GM12878 (cell line): ENCODE measurements around the gene PPFIA3. TPM values are rescaled to one million over a fixed set of nuclear protein-coding genes. Genes with fewer than 3 reads are reported as not detected.

Experiments
- ATAC-seq: fragments of 200-7000 bp; cut with Tn5 transposase; 3 replicates; pipeline ENCODE4 v1.9.1; 2020; ENCODE audit warnings: mild to moderate bottlenecking, moderate library complexity
- BruUV-seq: library from RNA; stranded (reverse); fragments of 400-500 nt; replicated peaks from 2 replicates; lab custom pipeline; 2021; lab: Mats Ljungman, UMichigan
- CTCF ChIA-PET: fragments of 300-600 bp; sonication (Branson Sonifier 250); formaldehyde crosslinking; extraction: SDS; loops from one replicate; lab custom pipeline; 2021; ENCODE audit warnings: inconsistent platforms; lab: Yijun Ruan, JAX
- POLR2A ChIA-PET: fragments of 350-600 bp; formaldehyde crosslinking; extraction: SDS; loops from one replicate; lab custom pipeline; 2021; ENCODE audit warnings: inconsistent platforms; lab: Charles Lee
- RAD21 ChIA-PET: fragments of 300-600 bp; sonication (Branson Sonifier 250); formaldehyde crosslinking; loops from one replicate; lab custom pipeline; 2023; ENCODE audit warnings: antibody characterized with exemption; ENCODE audit not compliant: unreplicated experiment; lab: Charles Lee
- SMC1A ChIA-PET: fragments of 300-600 bp; sonication (Branson Sonifier 250); formaldehyde crosslinking; loops from one replicate; lab custom pipeline; 2023; ENCODE audit not compliant: unreplicated experiment, uncharacterized antibody; lab: Charles Lee
- DNase-seq: peaks from one replicate; pipeline ENCODE4 v3.0.0-alpha.2; 2011; ENCODE audit warnings: low read depth, low spot score
- FAIRE-seq: peaks from 3 replicates; lab custom pipeline; 2011; peaks lifted over from hg19 to GRCh38; lab: Jason Lieb, UNC
- H2AFZ ChIP-seq: 2 replicates; pipeline ENCODE4 v1.6.0; 2011; ENCODE audit warnings: low read depth, low read length, control low read depth; ENCODE audit not compliant: control insufficient read depth
- H3K27ac ChIP-seq: 2 replicates; pipeline ENCODE4 v1.5.1; 2011; ENCODE audit warnings: control low read depth; ENCODE audit not compliant: control insufficient read depth, insufficient read depth
- H3K27me3 ChIP-seq, 2 experiments: replicated peaks in 1 of 2; 2 replicates each; pipeline versions ENCODE4 v1.6.0 to v1.6.1; 2011; ENCODE audit warnings: low read length in 1 of 2; ENCODE audit not compliant: control insufficient read depth in 2 of 2, insufficient read depth in 2 of 2
- H3K36me3 ChIP-seq, 2 experiments: 2 replicates each; pipeline ENCODE4 v1.5.1; 2011; ENCODE audit warnings: low read length in 1 of 2; ENCODE audit not compliant: control insufficient read depth in 2 of 2, insufficient read depth in 2 of 2
- H3K4me1 ChIP-seq: 2 replicates; pipeline ENCODE4 v1.6.1; 2011; ENCODE audit warnings: mild to moderate bottlenecking, low read length, moderate library complexity, mixed read lengths; ENCODE audit not compliant: control insufficient read depth, insufficient read depth
- H3K4me2 ChIP-seq: 2 replicates; pipeline ENCODE4 v1.6.0; 2011; ENCODE audit warnings: control low read depth; ENCODE audit not compliant: control insufficient read depth, insufficient read depth
- H3K4me3 ChIP-seq: fragments of 200-600 bp; sonication (generic); 2 replicates; pipeline ENCODE4 v1.5.1; 2016
- H3K79me2 ChIP-seq: 2 replicates; pipeline ENCODE4 v1.6.0; 2011; ENCODE audit warnings: low read length; ENCODE audit not compliant: control insufficient read depth, insufficient read depth
- H3K9ac ChIP-seq: 2 replicates; pipeline ENCODE4 v1.8.0; 2011; ENCODE audit warnings: low read length, control low read depth, mixed read lengths; ENCODE audit not compliant: control insufficient read depth, insufficient read depth
- H3K9me3 ChIP-seq: replicated peaks from 3 replicates; pipeline ENCODE4 v1.5.1; 2011; ENCODE audit warnings: mild to moderate bottlenecking, low read length; ENCODE audit not compliant: control insufficient read depth, insufficient read depth
- H4K20me1 ChIP-seq: 2 replicates; pipeline ENCODE4 v1.6.0; 2011; ENCODE audit not compliant: control insufficient read depth, insufficient read depth
- HDGF ChIP-seq: fragments of 450-650 bp; IDR thresholded peaks from 2 replicates; pipeline ENCODE4 v1.6.1; 2016; ENCODE audit warnings: antibody characterized with exemption
- NR2C1 ChIP-seq: fragments of 450-650 bp; IDR thresholded peaks from 2 replicates; pipeline ENCODE4 v1.6.1; 2017; ENCODE audit warnings: antibody characterized with exemption, mild to moderate bottlenecking, moderate library complexity
- RELB ChIP-seq: fragments of 450-650 bp; IDR thresholded peaks from 2 replicates; pipeline ENCODE4 v1.6.1; 2017; ENCODE audit warnings: low read depth, mild to moderate bottlenecking, moderate library complexity
- ZBTB4 ChIP-seq: fragments of 450-650 bp; formaldehyde crosslinking; IDR thresholded peaks from 2 replicates; pipeline ENCODE4 v1.4.0; 2022; ENCODE audit warnings: mild to moderate bottlenecking, moderate library complexity
- ZBTB40 ChIP-seq: fragments of 450-650 bp; IDR thresholded peaks from 2 replicates; pipeline ENCODE4 v1.6.1; 2016; ENCODE audit warnings: mild to moderate bottlenecking, moderate library complexity, borderline replicate concordance
- WGBS: methylation state at CpG from one replicate; pipeline ENCODE4 v1.1.6; 2016; ENCODE audit warnings: low lambda C conversion rate; ENCODE audit not compliant: insufficient replicate concordance, insufficient coverage; ENCODE audit errors: missing lambda C conversion rate; 5-methylcytosine and 5-hydroxymethylcytosine counted together
- in situ Hi-C: fragments of 300-500 bp; cut with MboI; formaldehyde crosslinking; loops from 9 replicates; pipeline ENCODE4 v1.14.3; 2018; ENCODE audit warnings: mixed read lengths
- intact Hi-C: fragments of 100-400 bp; cut with micrococcal nuclease; formaldehyde crosslinking; loops from one replicate; pipeline ENCODE4 v1.14.2; 2022; ENCODE audit not compliant: unreplicated experiment
- polyA plus RNA-seq, 11 experiments: library from polyadenylated mRNA; depleted of rRNA in 4 of 11; unstranded in 6 of 11; stranded (reverse) in 5 of 11; fragments of >200 nt; fragmentation: Nextera tagmentation in 4 of 11; fragmentation: Illumina TruSeq in 1 of 11; extraction: Ambion mirVana in 4 of 11; extraction: Trizol in 1 of 11; gene quantifications; 1 replicate in 1 of 11; 2 replicates in 10 of 11; pipeline versions ENCODE4 v1.2.1 to v1.2.3, GENCODE V29; 2011 to 2016; ENCODE audit warnings: inconsistent platforms in 2 of 11, missing spikeins in 2 of 11, low read depth in 1 of 11
- total RNA-seq, 4 experiments: library from RNA; depleted of rRNA in 3 of 4; stranded (reverse); fragments of >200 nt in 3 of 4; fragmentation: Illumina TruSeq in 1 of 4; extraction: Trizol in 1 of 4; gene quantifications; 2 replicates each; pipeline versions ENCODE4 v1.2.1 to v1.2.3, GENCODE V29; 2013 to 2021

The PPFIA3 gene
- total and polyA plus RNA-seq, 10 of the 15 experiments (the other 5 are each of a cell fraction or from before 2014, with no cell fraction given): 0.11 to 1.7 (median 0.73) TPM; not detected in 3

GRCh38 chr19:49193822-49194394 is 74.6 kb downstream of the PPFIA3 start:
- in situ Hi-C loops: no loop called here
- RAD21 ChIA-PET: interaction anchor here (0.6 to 1.0 kb wide), 2 partner anchors 96 to 249 kb away, joined by 3 read pairs; no protein-coding TSS in a partner anchor
- no peaks in the 10 kb centered on the region for H3K36me3 ChIP-seq
- POLR2A ChIA-PET: no interaction called here
- DNase-seq (no peak), ATAC-seq (no peak), FAIRE-seq (no peak)
- TF ChIP-seq ZBTB4 (CRISPR knock-in tag): no peak
- BruUV-seq: no TSS peak
- no peak overlapping the region for H3K4me3 ChIP-seq
- no peaks in the 10 kb centered on the region for H4K20me1 ChIP-seq
- WGBS: 77% methylated on average over 6 of the region's 6 CpGs
- no peak overlapping the region for H2AFZ ChIP-seq
- no peaks in the 10 kb centered on the region for H3K27me3 ChIP-seq
- intact Hi-C loops: no loop called here
- SMC1A ChIA-PET: no interaction called here
- H3K9ac ChIP-seq: no peak overlapping the region
- no peak overlapping the region for H3K4me2 ChIP-seq
- no peak overlapping the region for H3K27ac ChIP-seq
- CTCF ChIA-PET: interaction anchor here (0.6 to 1.0 kb wide), 4 partner anchors 25 to 137 kb away, joined by 3 to 4 read pairs (median 3); no protein-coding TSS in a partner anchor
- no peaks in the 10 kb centered on the region for H3K79me2 ChIP-seq
- H3K9me3 ChIP-seq: no peaks in the 10 kb centered on the region
- no peaks in the 10 kb centered on the region for H3K4me1 ChIP-seq

- Histone ChIP-seq H2AFZ (no peak overlapping the region), H3K4me2 (no peak overlapping the region), H3K27ac (no peak overlapping the region), H3K79me2 (no peaks in the 10 kb centered on the region), H4K20me1 (no peaks in the 10 kb centered on the region), H3K9ac (no peak overlapping the region), H3K4me1 (no peaks in the 10 kb centered on the region), H3K9me3 (no peaks in the 10 kb centered on the region), H3K4me3 (no peak overlapping the region), H3K36me3 (no peaks in the 10 kb centered on the region), H3K27me3 (no peaks in the 10 kb centered on the region)
- in situ Hi-C loops: no loop called here
- SMC1A ChIA-PET: interaction anchor here (0.8 kb wide), 1 partner anchor 403 kb away, joined by 3 read pairs; no protein-coding TSS in a partner anchor
- DNase-seq: no peak
- POLR2A ChIA-PET: no interaction called here
- RAD21 ChIA-PET: no interaction called here
- no TSS peak for BruUV-seq
- CTCF ChIA-PET: interaction anchor here (0.6 to 1.1 kb wide), 6 partner anchors 24 to 138 kb away, joined by 3 to 4 read pairs (median 3); partner anchors contain the start of gene LIN7B
- intact Hi-C loops: no loop called here
- FAIRE-seq: no peak
- WGBS: 49% methylated on average over 4 of the region's 4 CpGs
- ATAC-seq: no peak
- TF ChIP-seq ZBTB40 (no peak), HDGF (no peak), RELB (no peak), NR2C1 (no peak)
- TF ChIP-seq, all 136 proteins: peak for 0
Measured at GRCh38 chr19:49194408-49194807, 75.1 kb downstream of the PPFIA3 start.
